GM19468 (cell line): ENCODE measurements around the gene KCNIP4.
"Not testable (repeated sequence)": the region's sequence is repeated elsewhere in the genome, so short reads cannot be mapped to it uniquely, and the experiment has no call there.

ENCODE experiments used
- ATAC-seq: cut with Tn5 transposase; IDR thresholded peaks from one replicate; pipeline ENCODE4 v1.9.1; 2021; ENCODE audit warnings: mild to moderate bottlenecking, moderate library complexity, moderate number of reproducible peaks; ENCODE audit not compliant: unreplicated experiment; ENCODE audit errors: extremely low read depth

Gene KCNIP4

GRCh38 chr4:20760053-20760452 lies 1188.5 kb downstream of the KCNIP4 start:
- ATAC-seq, result no peak

- no peak for ATAC-seq
Measured at GRCh38 chr4:20754036-20754435, 1194.5 kb downstream of the KCNIP4 start.

- no peak for ATAC-seq
Measured at GRCh38 chr4:20752641-20753040, 1195.9 kb downstream of the KCNIP4 start.

GRCh38 chr4:20746000-20746399 lies 1202.6 kb downstream of the KCNIP4 start:
- ATAC-seq, result not testable (repeated sequence)

GRCh38 chr4:20735931-20736330 lies 1212.6 kb downstream of the KCNIP4 start:
- no peak for ATAC-seq

- peak; percentile 93 for ATAC-seq
Measured at GRCh38 chr4:20724915-20725314, 1223.7 kb downstream of the KCNIP4 start.

- no peak for ATAC-seq
Measured at GRCh38 chr4:20723463-20723862, 1225.1 kb downstream of the KCNIP4 start.

GRCh38 chr4:20723019-20723418 lies 1225.6 kb downstream of the KCNIP4 start:
- no peak for ATAC-seq

GRCh38 chr4:20711335-20711734 lies 1237.2 kb downstream of the KCNIP4 start:
- ATAC-seq, result no peak

GRCh38 chr4:20700007-20700761 lies 1248.4 kb downstream of the KCNIP4 start, which contains the start of gene PACRGL:
Gene PACRGL (plus strand): TSS chr4:20700458. CDS start chr4:20704482, 4,024 bp downstream.
- peak; percentile 100 for ATAC-seq

- no peak for ATAC-seq
Measured at GRCh38 chr4:20698820-20699219, 1249.8 kb downstream of the KCNIP4 start.

GRCh38 chr4:20698382-20698781 lies 1250.2 kb downstream of the KCNIP4 start:
- ATAC-seq, result no peak

- ATAC-seq, result no peak
Measured at GRCh38 chr4:20696815-20697214, 1251.8 kb downstream of the KCNIP4 start.

GRCh38 chr4:20687864-20688263 lies 1260.7 kb downstream of the KCNIP4 start:
- no peak for ATAC-seq

- no peak for ATAC-seq
Measured at GRCh38 chr4:20684852-20685763, 1263.5 kb downstream of the KCNIP4 start.

- no peak for ATAC-seq
Measured at GRCh38 chr4:20683766-20684165, 1264.8 kb downstream of the KCNIP4 start.

GRCh38 chr4:20682853-20683252 lies 1265.7 kb downstream of the KCNIP4 start:
- no peak for ATAC-seq

GRCh38 chr4:20681271-20681670 lies 1267.3 kb downstream of the KCNIP4 start:
- ATAC-seq, result no peak

GRCh38 chr4:20680736-20681135 lies 1267.8 kb downstream of the KCNIP4 start:
- ATAC-seq, result no peak

GRCh38 chr4:20679951-20680350 lies 1268.6 kb downstream of the KCNIP4 start:
- no peak for ATAC-seq
